ENCODE measurements around the gene MGST3. TPM values are rescaled to one million over a fixed set of nuclear protein-coding genes. Genes with fewer than 3 reads are reported as not detected.
"Not testable (repeated sequence)": the region's sequence is repeated elsewhere in the genome, so short reads cannot be mapped to it uniquely, and the experiment has no call there.

MGST3 gene
- total RNA-seq, 4 donors from 2014 or later, result 111 to 178 (median 135) TPM

GRCh38 chr1:165605246-165605645 is 25.8 kb upstream of the MGST3 start:
- no peaks in the 10 kb centered on the region for H3K9me3 ChIP-seq
- peaks cover 4% of the 10 kb centered on the region for H3K27me3 ChIP-seq
- peaks cover 7% of the 10 kb centered on the region for H3K4me1 ChIP-seq
- no peak overlapping the region for H3K4me3 ChIP-seq
- H3K27ac ChIP-seq, result no peak overlapping the region
- DNase-seq (ENCODE audit: low spot score in 2 of 2), result no peak
- no peaks in the 10 kb centered on the region for H3K36me3 ChIP-seq
- TF ChIP-seq EP300 (IDR thresholded peaks at IDR 0.05), result no peak
- TF ChIP-seq POLR2AphosphoS5 (IDR thresholded peaks at IDR 0.05), result no peak
- TF ChIP-seq POLR2A (IDR thresholded peaks at IDR 0.05), result no peak
- TF ChIP-seq CTCF (IDR thresholded peaks at IDR 0.05), result no peak
- 84% methylated on average over 4 of the region's 4 CpGs for WGBS

- not testable (repeated sequence) for H3K27ac ChIP-seq; H3K36me3 ChIP-seq; H3K4me3 ChIP-seq; H3K27me3 ChIP-seq; DNase-seq (ENCODE audit: low spot score in 2 of 2); H3K9me3 ChIP-seq; H3K4me1 ChIP-seq
- WGBS, result 83% methylated on average over 12 of the region's 12 CpGs
Observed at GRCh38 chr1:165606676-165607075, 24.4 kb upstream of the MGST3 start.

GRCh38 chr1:165610866-165611265 is 20.2 kb upstream of the MGST3 start:
- H3K4me1 ChIP-seq, result peaks cover 3% of the 10 kb centered on the region
- H3K4me3 ChIP-seq, result no peak overlapping the region
- 32% methylated on average over 1 of the region's 1 CpG for WGBS
- no peak for DNase-seq (ENCODE audit: low spot score in 2 of 2)
- H3K9me3 ChIP-seq, result no peaks in the 10 kb centered on the region
- no peaks in the 10 kb centered on the region for H3K36me3 ChIP-seq
- TF ChIP-seq POLR2A (IDR thresholded peaks at IDR 0.05), result no peak
- no peak overlapping the region for H3K27ac ChIP-seq
- H3K27me3 ChIP-seq, result peaks cover 4% of the 10 kb centered on the region

GRCh38 chr1:165612062-165612461 is 19.0 kb upstream of the MGST3 start:
- Histone ChIP-seq H3K9me3 (no peaks in the 10 kb centered on the region), H3K27ac (no peak overlapping the region), H3K4me1 (peaks cover 3% of the 10 kb centered on the region), H3K27me3 (peaks cover 4% of the 10 kb centered on the region), H3K36me3 (no peaks in the 10 kb centered on the region), H3K4me3 (no peak overlapping the region)
- DNase-seq (ENCODE audit: low spot score in 2 of 2), result no peak
- WGBS, result 94% methylated on average over 3 of the region's 3 CpGs
- TF ChIP-seq POLR2AphosphoS5 (IDR thresholded peaks at IDR 0.05) (no peak), POLR2A (IDR thresholded peaks at IDR 0.05) (no peak), EP300 (IDR thresholded peaks at IDR 0.05) (no peak), CTCF (IDR thresholded peaks at IDR 0.05) (no peak)

- no peak overlapping the region for H3K4me3 ChIP-seq
- DNase-seq (ENCODE audit: low spot score in 2 of 2), result no peak
- H3K9me3 ChIP-seq, result no peaks in the 10 kb centered on the region
- TF ChIP-seq CTCF (IDR thresholded peaks at IDR 0.05) (no peak), POLR2A (IDR thresholded peaks at IDR 0.05) (no peak), EP300 (IDR thresholded peaks at IDR 0.05) (no peak), POLR2AphosphoS5 (IDR thresholded peaks at IDR 0.05) (no peak)
- H3K36me3 ChIP-seq, result no peaks in the 10 kb centered on the region
- no peaks in the 10 kb centered on the region for H3K4me1 ChIP-seq
- H3K27me3 ChIP-seq, result no peaks in the 10 kb centered on the region
- H3K27ac ChIP-seq, result no peak overlapping the region
- WGBS, result 82% methylated on average over 1 of the region's 1 CpG
Observed at GRCh38 chr1:165616054-165616612, 14.9 kb upstream of the MGST3 start.

- DNase-seq (ENCODE audit: low spot score in 2 of 2), result no peak
- H3K27ac ChIP-seq, result no peak overlapping the region
Observed at GRCh38 chr1:165616987-165617546, 14.0 kb upstream of the MGST3 start.

More at GRCh38 chr1:165616987-165617546, 14.0 kb upstream of the MGST3 start:
- 90% methylated on average over 8 of the region's 8 CpGs for whole genome bisulfite sequencing
- no peaks in the 10 kb centered on the region for H3K4me1 ChIP-seq
- no peaks in the 10 kb centered on the region for H3K9me3 ChIP-seq
- H3K36me3 ChIP-seq, result no peaks in the 10 kb centered on the region
- no peaks in the 10 kb centered on the region for H3K27me3 ChIP-seq
- H3K4me3 ChIP-seq, result no peak overlapping the region
- TF ChIP-seq EP300 (IDR thresholded peaks at IDR 0.05) (no peak), POLR2A (IDR thresholded peaks at IDR 0.05) (no peak), POLR2AphosphoS5 (IDR thresholded peaks at IDR 0.05) (no peak), CTCF (IDR thresholded peaks at IDR 0.05) (no peak)

Data from suprapubic skin (tissue), 4 donors.